Cardiac muscle cell (in vitro differentiated cells and primary cell): Measurements from ENCODE around the gene PCDHGA9. TPM values are rescaled to one million over a fixed set of nuclear protein-coding genes. Genes with fewer than 3 reads are reported as not detected.
"Not testable (repeated sequence)": the region's sequence is repeated elsewhere in the genome, so short reads cannot be mapped to it uniquely, and the experiment has no call there.

Source experiments
- DNase-seq, 2 donors: peaks; one replicate each; pipeline versions ENCODE4 v3.0.0 to v3.0.0-alpha.2; 2010 to 2017; ENCODE audit warnings: low read depth in 1 of 2, low spot score in 1 of 2
- H3K27ac ChIP-seq: fragments of 200-600 bp; sonication (generic); 2 replicates; pipeline ENCODE4 v1.5.1; 2016
- H3K27me3 ChIP-seq: fragments of 200-600 bp; sonication (generic); 2 replicates; pipeline ENCODE4 v1.6.0; 2016; ENCODE audit warnings: control low read depth
- H3K36me3 ChIP-seq: fragments of 200-600 bp; sonication (generic); 2 replicates; pipeline ENCODE4 v1.5.1; 2016; ENCODE audit warnings: control low read depth
- H3K4me1 ChIP-seq: fragments of 200-600 bp; sonication (generic); 2 replicates; pipeline ENCODE4 v1.8.1; 2017; ENCODE audit warnings: low read depth, mild to moderate bottlenecking, mixed run types
- H3K4me3 ChIP-seq: fragments of 200-600 bp; sonication (generic); 2 replicates; pipeline ENCODE4 v1.5.1; 2016; ENCODE audit warnings: mild to moderate bottlenecking
- H3K9me3 ChIP-seq: fragments of 200-600 bp; sonication (generic); 2 replicates; pipeline ENCODE4 v1.5.1; 2017; ENCODE audit warnings: low read depth, mild to moderate bottlenecking, control low read depth
- CTCF ChIP-seq: IDR thresholded peaks from 2 replicates; pipeline ENCODE4 v1.5.1; 2012; ENCODE audit warnings: low read depth, mild to moderate bottlenecking, low read length
- polyA plus RNA-seq: library from polyadenylated mRNA; unstranded; fragments of >200 nt; fragmentation: Nextera tagmentation; extraction: Ambion mirVana; gene quantifications from 2 replicates; pipeline ENCODE4 v1.2.1, GENCODE V29; 2016
- total RNA-seq: library from RNA; depleted of rRNA; stranded (reverse); fragments of >200 nt; gene quantifications from 2 replicates; pipeline ENCODE4 v1.2.3, GENCODE V29; 2016

Gene PCDHGA9
- total and polyA plus RNA-seq, 2 experiments from 2014 or later: 0.04 to 1.8 TPM

DNA sequence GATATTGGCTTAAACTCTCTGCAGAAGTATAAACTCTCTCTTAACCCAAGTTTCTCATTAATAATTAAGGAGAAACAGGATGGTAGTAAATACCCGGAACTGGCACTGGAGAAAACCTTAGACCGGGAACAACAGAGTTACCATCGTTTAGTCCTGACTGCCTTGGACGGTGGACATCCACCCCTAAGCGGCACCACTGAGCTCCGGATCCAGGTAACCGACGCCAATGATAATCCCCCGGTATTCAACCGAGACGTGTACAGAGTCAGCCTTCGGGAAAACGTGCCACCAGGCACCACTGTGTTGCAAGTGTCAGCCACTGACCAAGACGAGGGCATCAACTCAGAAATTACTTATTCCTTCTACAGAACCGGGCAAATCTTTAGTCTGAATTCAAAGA, 4.0 kb upstream of the PCDHGA9 start:
- Histone ChIP-seq H3K27me3 (no peaks in the 10 kb centered on the region), H3K27ac (no peak overlapping the region), H3K36me3 (no peaks in the 10 kb centered on the region), H3K4me1 (no peaks in the 10 kb centered on the region), H3K9me3 (no peaks in the 10 kb centered on the region), H3K4me3 (no peak overlapping the region)
- no peak for TF ChIP-seq CTCF
- no peak for DNase-seq

DNA sequence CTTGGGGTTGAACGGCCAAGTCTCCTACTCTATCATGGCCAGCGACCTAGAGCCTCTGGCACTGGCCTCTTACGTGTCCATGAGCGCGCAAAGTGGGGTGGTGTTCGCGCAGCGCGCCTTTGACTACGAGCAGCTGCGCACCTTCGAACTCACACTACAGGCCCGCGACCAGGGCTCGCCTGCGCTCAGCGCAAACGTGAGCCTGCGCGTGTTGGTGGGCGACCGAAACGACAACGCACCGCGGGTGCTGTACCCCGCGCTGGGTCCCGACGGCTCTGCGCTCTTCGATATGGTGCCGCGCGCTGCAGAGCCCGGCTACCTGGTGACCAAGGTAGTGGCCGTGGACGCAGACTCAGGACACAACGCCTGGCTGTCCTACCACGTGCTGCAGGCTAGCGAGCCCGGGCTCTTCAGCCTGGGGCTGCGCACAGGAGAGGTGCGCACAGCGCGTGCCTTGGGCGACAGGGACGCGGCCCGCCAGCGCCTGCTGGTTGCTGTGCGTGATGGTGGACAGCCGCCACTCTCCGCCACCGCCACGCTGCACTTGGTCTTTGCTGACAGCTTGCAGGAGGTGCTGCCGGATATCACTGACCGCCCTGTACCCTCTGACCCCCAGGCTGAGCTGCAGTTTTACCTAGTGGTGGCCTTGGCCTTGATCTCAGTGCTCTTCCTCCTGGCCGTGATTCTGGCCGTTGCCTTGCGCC, 2.9 kb upstream of the PCDHGA9 start:
- DNase-seq: no peak
- H3K9me3 ChIP-seq: no peaks in the 10 kb centered on the region
- TF ChIP-seq CTCF: no peak
- no peak overlapping the region for H3K4me3 ChIP-seq
- no peaks in the 10 kb centered on the region for H3K36me3 ChIP-seq
- no peaks in the 10 kb centered on the region for H3K27me3 ChIP-seq
- no peak overlapping the region for H3K27ac ChIP-seq
- no peaks in the 10 kb centered on the region for H3K4me1 ChIP-seq

DNA sequence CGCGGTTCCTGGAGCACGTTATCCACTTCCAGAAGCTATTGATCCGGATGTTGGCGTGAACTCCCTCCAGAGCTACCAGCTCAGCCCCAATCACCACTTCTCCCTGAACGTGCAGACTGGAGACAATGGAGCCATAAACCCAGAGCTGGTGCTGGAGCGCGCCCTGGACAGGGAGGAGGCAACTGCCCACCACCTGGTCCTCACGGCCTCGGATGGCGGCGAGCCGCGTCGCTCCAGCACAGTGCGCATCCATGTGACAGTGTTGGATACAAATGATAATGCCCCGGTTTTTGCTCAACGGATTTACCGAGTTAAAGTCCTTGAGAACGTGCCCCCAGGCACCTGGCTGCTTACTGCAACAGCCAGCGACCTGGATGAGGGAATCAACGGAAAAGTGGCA, 809 bp downstream of the PCDHGA9 start:
- no peaks in the 10 kb centered on the region for H3K4me1 ChIP-seq
- H3K27ac ChIP-seq: no peak overlapping the region
- no peak for DNase-seq
- no peaks in the 10 kb centered on the region for H3K36me3 ChIP-seq
- no peaks in the 10 kb centered on the region for H3K27me3 ChIP-seq
- H3K4me3 ChIP-seq: no peak overlapping the region
- TF ChIP-seq CTCF: no peak
- H3K9me3 ChIP-seq: no peaks in the 10 kb centered on the region

- peak; percentile 58 to 88 for DNase-seq
- H3K36me3 ChIP-seq, H3K27me3 ChIP-seq, H3K4me1 ChIP-seq, H3K9me3 ChIP-seq: not testable (repeated sequence)
- H3K4me3 ChIP-seq: peak within 1 kb of the TSS; percentile 69
- peak within 1 kb of the TSS; percentile 91 for H3K27ac ChIP-seq
- TF ChIP-seq CTCF: peak; percentile 54
Measured at GRCh38 chr5:141407790-141408505, 5.4 kb downstream of the PCDHGA9 start, which contains the start of gene PCDHGB6. TSS of gene PCDHGB6 (plus strand) at chr5:141408021. CDS start at chr5:141408203, 182 bp downstream.

GRCh38 chr5:141409598-141410306, 7.2 kb downstream of the PCDHGA9 start:
- no peak for TF ChIP-seq CTCF
- no peak overlapping the region for H3K27ac ChIP-seq
- no peaks in the 10 kb centered on the region for H3K27me3 ChIP-seq
- H3K4me3 ChIP-seq: no peak overlapping the region
- no peak for DNase-seq
- H3K9me3 ChIP-seq: peaks cover 8% of the 10 kb centered on the region
- peaks cover 4% of the 10 kb centered on the region for H3K4me1 ChIP-seq
- H3K36me3 ChIP-seq: no peaks in the 10 kb centered on the region
